ENCODE measurements around the gene OBSL1.

The OBSL1 gene

DNA sequence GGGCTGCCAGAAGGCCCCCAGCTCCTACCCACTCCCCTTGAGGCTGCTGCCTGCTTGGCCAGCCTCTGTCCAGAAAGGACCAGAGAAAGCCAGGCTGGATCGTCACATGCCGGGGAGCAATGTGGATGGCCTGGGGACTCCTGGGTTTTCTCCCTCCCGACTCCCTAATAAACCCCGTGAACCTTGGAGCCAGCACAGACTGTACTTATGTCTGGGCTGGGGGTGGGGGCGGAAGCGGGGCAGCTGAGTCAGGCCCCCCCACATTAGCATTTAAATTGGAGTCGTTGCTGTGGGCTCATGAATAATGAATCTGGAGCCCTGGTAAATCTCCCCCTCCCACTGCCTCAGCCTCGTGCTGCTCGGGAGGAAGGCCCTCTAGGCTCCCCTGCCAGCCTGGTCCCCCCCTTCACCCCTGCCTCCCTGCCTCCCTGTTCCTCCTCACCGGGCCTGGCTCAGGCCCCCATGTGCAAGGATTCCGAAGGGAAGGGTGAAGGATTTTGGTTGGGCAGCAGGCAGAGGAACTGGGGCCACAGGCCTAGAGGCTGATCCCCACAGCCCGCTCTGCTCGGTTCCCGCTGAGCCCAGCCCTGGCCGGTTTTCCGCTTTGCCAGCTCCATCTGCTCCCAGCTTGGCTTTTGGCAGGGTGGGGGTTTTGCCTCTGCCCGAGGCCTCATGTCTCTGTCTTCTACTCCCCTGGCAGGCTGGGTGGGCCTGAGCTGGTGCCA is 64.4 kb downstream of the OBSL1 start:
- H3K4me3 ChIP-seq (ENCODE audit: low read length): no peak overlapping the region
- TF ChIP-seq, protein P1, sequence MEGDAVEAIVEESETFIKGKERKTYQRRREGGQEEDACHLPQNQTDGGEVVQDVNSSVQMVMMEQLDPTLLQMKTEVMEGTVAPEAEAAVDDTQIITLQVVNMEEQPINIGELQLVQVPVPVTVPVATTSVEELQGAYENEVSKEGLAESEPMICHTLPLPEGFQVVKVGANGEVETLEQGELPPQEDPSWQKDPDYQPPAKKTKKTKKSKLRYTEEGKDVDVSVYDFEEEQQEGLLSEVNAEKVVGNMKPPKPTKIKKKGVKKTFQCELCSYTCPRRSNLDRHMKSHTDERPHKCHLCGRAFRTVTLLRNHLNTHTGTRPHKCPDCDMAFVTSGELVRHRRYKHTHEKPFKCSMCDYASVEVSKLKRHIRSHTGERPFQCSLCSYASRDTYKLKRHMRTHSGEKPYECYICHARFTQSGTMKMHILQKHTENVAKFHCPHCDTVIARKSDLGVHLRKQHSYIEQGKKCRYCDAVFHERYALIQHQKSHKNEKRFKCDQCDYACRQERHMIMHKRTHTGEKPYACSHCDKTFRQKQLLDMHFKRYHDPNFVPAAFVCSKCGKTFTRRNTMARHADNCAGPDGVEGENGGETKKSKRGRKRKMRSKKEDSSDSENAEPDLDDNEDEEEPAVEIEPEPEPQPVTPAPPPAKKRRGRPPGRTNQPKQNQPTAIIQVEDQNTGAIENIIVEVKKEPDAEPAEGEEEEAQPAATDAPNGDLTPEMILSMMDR (conservative IDR thresholded peaks at IDR 0.05; ENCODE audit: low read length): no peak
- DNase-seq (ENCODE audit: low read depth): no peak

DNA sequence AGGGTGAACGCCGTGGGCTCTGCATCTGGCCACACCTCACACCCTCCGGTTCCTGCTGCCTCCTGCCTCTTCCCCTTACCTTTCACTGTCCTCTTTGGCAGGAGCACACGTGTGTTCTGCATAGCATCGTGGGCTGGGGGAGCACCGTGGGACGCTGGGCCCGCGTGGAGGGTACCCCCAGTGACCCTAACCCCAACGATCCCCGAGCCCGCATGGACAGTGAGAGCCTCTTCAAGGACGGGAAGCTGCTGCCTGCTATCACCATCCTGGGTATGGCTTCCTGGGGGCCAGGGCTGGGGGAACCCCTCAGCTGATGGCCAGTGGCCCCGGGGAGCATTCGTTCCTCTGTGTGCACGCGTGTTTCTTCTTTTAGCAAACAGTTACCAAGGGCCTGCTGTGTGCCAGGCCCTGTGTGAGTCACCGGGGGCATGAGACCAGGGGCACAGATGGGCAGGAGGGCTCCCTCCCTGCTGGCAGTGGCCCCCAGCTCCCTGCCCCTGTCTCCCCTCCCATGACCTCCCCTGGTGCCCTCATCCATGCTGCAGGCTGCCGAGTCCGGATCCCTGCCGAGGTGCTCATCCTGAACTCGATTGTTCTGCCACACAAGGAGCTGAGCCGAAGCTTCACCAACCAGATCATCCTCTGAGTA is 65.1 kb downstream of the OBSL1 start:
- no peak overlapping the region for H3K4me3 ChIP-seq (ENCODE audit: low read length)
- TF ChIP-seq, protein P1 (conservative IDR thresholded peaks at IDR 0.05; ENCODE audit: low read length): no peak

DNA sequence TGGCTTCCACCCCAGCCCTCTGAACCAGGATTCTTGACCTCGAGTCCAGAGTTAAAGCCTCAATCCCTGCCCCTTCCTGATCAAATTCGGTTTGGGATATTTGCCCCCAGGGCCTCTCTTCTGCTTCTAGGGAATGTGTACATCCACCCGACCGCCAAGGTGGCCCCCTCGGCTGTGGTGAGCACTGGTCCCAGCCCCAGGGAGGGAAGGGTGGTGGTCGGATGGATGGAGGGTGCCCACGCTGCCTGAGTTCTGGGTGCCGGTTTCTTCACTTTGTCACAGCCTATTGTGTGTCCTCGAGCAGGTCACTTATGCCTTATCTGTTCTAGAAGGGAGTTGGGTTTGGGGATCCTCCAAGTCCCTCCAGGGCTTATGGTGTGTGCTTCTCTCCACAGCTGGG is 65.8 kb downstream of the OBSL1 start:
- TF ChIP-seq, protein P1 (conservative IDR thresholded peaks at IDR 0.05; ENCODE audit: low read length): no peak
- DNase-seq (ENCODE audit: low read depth): no peak
- H3K4me3 ChIP-seq (ENCODE audit: low read length): no peak overlapping the region

More for the DNA sequence above, 65.1 kb downstream of the OBSL1 start:
- DNase-seq (ENCODE audit: low read depth): no peak

DNA sequence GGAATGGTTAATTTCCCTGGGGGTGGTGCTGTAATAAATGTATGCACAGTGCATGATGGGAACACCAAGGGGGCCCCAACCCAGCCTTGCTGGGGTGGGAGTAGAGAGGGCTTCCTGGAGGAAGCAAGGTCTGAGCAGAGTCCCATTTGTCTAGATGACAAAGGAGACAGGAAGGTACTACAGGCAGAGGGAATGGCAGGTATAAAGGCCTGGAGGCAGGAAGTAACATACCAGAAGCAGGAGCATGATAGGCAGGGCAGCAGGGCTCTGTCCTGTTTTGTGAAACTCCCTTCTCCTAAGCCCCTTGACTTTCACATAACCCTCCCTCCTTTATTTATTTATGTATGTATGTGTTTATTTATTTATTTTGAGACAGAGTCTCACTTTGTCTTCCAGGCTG is 68.7 kb downstream of the OBSL1 start:
- TF ChIP-seq, protein P1 (conservative IDR thresholded peaks at IDR 0.05; ENCODE audit: low read length): no peak
- no peak overlapping the region for H3K4me3 ChIP-seq (ENCODE audit: low read length)
- DNase-seq (ENCODE audit: low read depth): no peak

DNA sequence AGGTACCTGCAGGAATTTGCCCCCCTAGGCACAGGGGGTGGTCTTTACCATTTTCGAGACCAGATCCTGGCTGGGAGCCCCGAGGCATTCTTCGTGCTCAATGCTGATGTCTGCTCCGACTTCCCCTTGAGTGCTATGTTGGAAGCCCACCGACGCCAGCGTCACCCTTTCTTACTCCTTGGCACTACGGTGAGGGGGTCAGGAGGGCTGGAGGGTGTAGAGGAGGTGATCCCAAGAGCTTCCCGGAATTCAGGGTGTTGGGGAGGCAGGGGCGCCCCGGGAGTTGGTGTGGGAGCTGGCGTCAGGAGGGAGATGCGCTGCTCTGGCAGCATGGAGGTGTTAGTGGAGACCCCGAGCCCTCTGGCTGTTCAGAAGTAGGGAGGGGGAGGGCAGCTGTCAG is 69.5 kb downstream of the OBSL1 start:
- no peak for DNase-seq (ENCODE audit: low read depth)
- TF ChIP-seq, protein P1 (conservative IDR thresholded peaks at IDR 0.05; ENCODE audit: low read length): no peak
- no peak overlapping the region for H3K4me3 ChIP-seq (ENCODE audit: low read length)

Data from AG10803 (cell line).